ENCODE results near the gene LSM11. TPM values are rescaled to one million over a fixed set of nuclear protein-coding genes. Genes with fewer than 3 reads are reported as not detected.

LSM11 gene
- total RNA-seq, 1 donor from 2014 or later = 3.9 TPM

GRCh38 chr5:157793301-157793700 lies 49.8 kb downstream of the LSM11 start:
- Histone ChIP-seq H3K27me3 (ENCODE audit: control insufficient read depth, insufficient read depth, low read length) (no peaks in the 10 kb centered on the region), H3K36me3 (ENCODE audit: control insufficient read depth, insufficient read depth, low read length) (no peaks in the 10 kb centered on the region), H3K4me3 (ENCODE audit: low read depth, low read length) (no peak overlapping the region)
- no peak for DNase-seq (ENCODE audit: low read depth)
- TF ChIP-seq CTCF (IDR thresholded peaks at IDR 0.05; ENCODE audit: insufficient read depth, low read length, poor library complexity, severe bottlenecking) = no peak

- Histone ChIP-seq H3K27me3 (ENCODE audit: control insufficient read depth, insufficient read depth, low read length) (no peaks in the 10 kb centered on the region), H3K36me3 (ENCODE audit: control insufficient read depth, insufficient read depth, low read length) (no peaks in the 10 kb centered on the region), H3K4me3 (ENCODE audit: low read depth, low read length) (no peak overlapping the region)
- no peak for TF ChIP-seq CTCF (IDR thresholded peaks at IDR 0.05; ENCODE audit: insufficient read depth, low read length, poor library complexity, severe bottlenecking)
- no peak for DNase-seq (ENCODE audit: low read depth)
Observed at GRCh38 chr5:157799578-157799977, 56.1 kb downstream of the LSM11 start.

GRCh38 chr5:157800137-157800536 lies 56.6 kb downstream of the LSM11 start:
- DNase-seq (ENCODE audit: low read depth) = no peak
- no peak overlapping the region for H3K4me3 ChIP-seq (ENCODE audit: low read depth, low read length)
- no peak for TF ChIP-seq CTCF (IDR thresholded peaks at IDR 0.05; ENCODE audit: insufficient read depth, low read length, poor library complexity, severe bottlenecking)
- H3K27me3 ChIP-seq (ENCODE audit: control insufficient read depth, insufficient read depth, low read length) = no peaks in the 10 kb centered on the region
- H3K36me3 ChIP-seq (ENCODE audit: control insufficient read depth, insufficient read depth, low read length) = no peaks in the 10 kb centered on the region

GRCh38 chr5:157802736-157803135 lies 59.2 kb downstream of the LSM11 start:
- DNase-seq (ENCODE audit: low read depth) = no peak
- no peaks in the 10 kb centered on the region for H3K27me3 ChIP-seq (ENCODE audit: control insufficient read depth, insufficient read depth, low read length)
- H3K4me3 ChIP-seq (ENCODE audit: low read depth, low read length) = no peak overlapping the region
- H3K36me3 ChIP-seq (ENCODE audit: control insufficient read depth, insufficient read depth, low read length) = no peaks in the 10 kb centered on the region
- no peak for TF ChIP-seq CTCF (IDR thresholded peaks at IDR 0.05; ENCODE audit: insufficient read depth, low read length, poor library complexity, severe bottlenecking)

- H3K27me3 ChIP-seq (ENCODE audit: control insufficient read depth, insufficient read depth, low read length) = no peaks in the 10 kb centered on the region
- H3K4me3 ChIP-seq (ENCODE audit: low read depth, low read length) = no peak overlapping the region
- no peak for TF ChIP-seq CTCF (IDR thresholded peaks at IDR 0.05; ENCODE audit: insufficient read depth, low read length, poor library complexity, severe bottlenecking)
- no peaks in the 10 kb centered on the region for H3K36me3 ChIP-seq (ENCODE audit: control insufficient read depth, insufficient read depth, low read length)
- DNase-seq (ENCODE audit: low read depth) = no peak
Observed at GRCh38 chr5:157808043-157808442, 64.5 kb downstream of the LSM11 start.

Other genes with a start within 250 kb of the LSM11 start
- gene ADAM19, start 167.9 kb upstream of the LSM11 start, total RNA-seq = 61.0 and 75.2 TPM in 2 replicates
- gene SOX30, start 91.3 kb upstream of the LSM11 start, total RNA-seq = 0.08 TPM in 1 of 2 replicates, not detected in the other
- not detected in 2 replicates for gene C5orf52, start 72.2 kb upstream of the LSM11 start, total RNA-seq
- 17.9 and 18.6 TPM in 2 replicates for gene THG1L, start 12.3 kb upstream of the LSM11 start, total RNA-seq
- gene CLINT1, start 115.4 kb downstream of the LSM11 start, total RNA-seq = 84.1 and 85.2 TPM in 2 replicates

Data from kidney epithelial cell (primary cell).